C4-2B (cell line): ENCODE data around the gene UTF1.

ENCODE experiments used
- H3K27ac ChIP-seq: fragments of 450-650 bp; 2 replicates; pipeline ENCODE4 v1.5.1; 2017
- CTCF ChIP-seq: fragments of 450-650 bp; conservative IDR thresholded peaks from 2 replicates; pipeline ENCODE4 v1.5.1; 2017; ENCODE audit warnings: mild to moderate bottlenecking
- ZFX ChIP-seq: fragments of 450-650 bp; IDR thresholded peaks from 2 replicates; pipeline ENCODE4 v1.6.1; 2017

The UTF1 gene

GRCh38 chr10:133207041-133207600, 22.9 kb upstream of the UTF1 start:
- H3K27ac ChIP-seq: no peak overlapping the region
- TF ChIP-seq ZFX: no peak
- TF ChIP-seq CTCF: no peak

DNA sequence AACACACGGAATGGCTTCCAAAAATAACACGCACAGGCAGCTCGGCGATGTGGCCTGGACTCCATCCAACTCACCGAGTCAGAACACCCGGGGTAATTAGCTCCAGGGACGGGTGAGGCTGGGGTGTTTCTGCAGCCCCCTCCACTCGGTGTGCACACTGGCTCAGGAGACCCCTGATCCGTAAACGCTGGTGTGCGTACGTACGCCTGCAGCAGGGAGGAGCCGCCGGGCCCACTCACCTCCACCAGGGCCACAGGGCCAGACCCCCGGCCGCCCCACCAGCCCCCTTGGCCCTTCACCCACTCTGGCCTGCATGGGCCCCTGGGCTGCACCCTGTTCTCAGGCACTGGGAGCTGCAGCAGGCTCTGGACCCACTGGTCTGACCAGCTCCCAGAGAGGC, 22.4 kb upstream of the UTF1 start:
- TF ChIP-seq CTCF (no peak), ZFX (no peak)
- H3K27ac ChIP-seq: no peak overlapping the region

DNA sequence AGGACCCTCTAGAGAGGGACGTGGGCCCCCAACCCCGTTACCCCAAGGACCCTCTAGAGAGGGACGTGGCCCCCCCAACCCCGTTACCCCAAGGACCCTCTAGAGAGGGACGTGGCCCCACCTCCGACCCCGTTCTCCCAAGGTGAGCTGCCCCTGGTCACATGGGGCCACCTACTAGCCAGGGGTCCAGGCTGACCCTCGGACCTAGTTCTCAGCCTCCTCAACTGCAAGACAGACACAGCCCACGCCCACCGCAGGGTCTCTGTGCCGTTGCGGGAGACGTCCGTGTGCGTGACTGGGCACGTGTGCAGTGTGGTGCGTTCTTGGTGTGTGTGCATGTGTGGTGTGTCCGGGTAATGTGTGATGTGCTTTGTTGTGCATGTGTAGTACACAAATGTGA, 21.6 kb upstream of the UTF1 start:
- no peak overlapping the region for H3K27ac ChIP-seq
- TF ChIP-seq ZFX: no peak
- no peak for TF ChIP-seq CTCF

DNA sequence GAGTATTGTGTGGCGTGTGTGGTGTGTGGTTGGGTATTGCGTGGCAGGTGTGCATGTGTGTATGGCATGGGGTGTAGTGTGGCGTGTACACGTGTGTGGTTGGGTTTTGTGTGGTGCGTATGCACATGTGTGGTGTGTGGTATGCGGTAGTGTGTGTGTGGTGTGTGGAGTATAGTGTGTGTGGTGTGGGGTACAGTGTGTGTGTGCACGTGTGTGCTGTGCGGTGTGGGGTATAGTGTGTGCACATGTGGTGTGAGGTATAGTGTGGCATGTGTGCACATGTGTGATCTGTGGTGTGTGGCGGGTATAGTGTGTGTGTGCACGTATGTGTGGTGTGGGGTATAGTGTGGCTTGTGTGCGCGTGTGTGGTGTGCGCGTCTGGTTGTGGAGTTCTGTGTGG, 20.9 kb upstream of the UTF1 start:
- H3K27ac ChIP-seq: no peak overlapping the region
- TF ChIP-seq ZFX (no peak), CTCF (no peak)

DNA sequence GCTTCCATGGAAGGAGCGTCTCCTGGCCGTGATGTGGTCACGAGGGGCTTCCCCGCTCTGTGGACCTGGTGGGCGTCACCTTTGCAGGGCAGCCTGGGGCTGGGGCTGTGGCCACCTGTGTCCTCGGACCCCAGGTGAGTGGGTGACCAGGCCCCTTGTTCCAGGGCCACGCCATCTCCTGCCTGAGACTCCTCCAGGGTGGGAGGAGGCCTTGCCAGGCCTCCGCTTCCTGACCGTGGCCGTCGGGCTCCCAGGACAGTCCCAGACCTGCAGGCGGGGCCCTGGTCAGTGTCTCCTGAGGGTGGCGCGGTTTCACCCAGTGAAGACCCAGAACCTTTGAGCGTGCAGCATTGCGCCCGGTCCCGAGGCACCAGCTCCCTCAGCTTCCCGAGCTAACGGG, 20.4 kb upstream of the UTF1 start:
- no peak for TF ChIP-seq CTCF
- no peak for TF ChIP-seq ZFX
- no peak overlapping the region for H3K27ac ChIP-seq

DNA sequence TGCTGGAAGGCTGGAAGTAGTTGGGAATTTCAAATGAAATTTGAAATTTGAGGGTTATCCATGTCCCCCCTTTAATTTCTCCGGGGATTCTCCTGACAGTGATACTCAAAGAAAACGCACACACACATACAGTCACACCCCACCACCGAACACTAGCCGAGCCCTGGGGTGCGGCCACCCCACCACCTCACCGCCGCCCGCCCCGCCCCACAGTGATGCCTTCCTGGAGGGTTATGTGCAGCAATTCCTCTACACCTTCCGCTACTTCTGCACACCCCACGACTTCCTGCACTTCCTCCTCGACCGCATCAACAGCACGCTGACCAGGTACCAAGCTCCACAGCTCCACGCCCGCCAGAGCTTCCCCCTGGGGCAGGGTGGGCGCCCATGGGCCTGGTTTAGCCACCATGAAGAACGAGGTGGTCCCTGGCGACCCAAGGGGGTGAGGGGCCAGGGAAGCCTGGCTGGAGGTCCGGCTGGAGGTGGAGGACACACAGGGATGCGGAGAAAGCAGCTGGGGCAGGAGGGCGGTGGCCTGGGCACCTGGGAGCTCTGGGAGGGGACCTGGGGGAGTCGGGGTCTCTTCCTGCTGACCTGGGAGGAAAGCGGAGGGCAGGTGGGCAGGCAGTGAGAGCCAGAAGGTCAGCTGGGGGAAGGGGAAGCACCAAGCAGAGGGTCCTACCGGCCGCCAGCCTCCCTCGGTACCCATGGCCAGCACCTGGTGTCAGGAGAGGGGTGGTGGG, 19.4 kb upstream of the UTF1 start:
- no peak overlapping the region for H3K27ac ChIP-seq
- TF ChIP-seq CTCF (no peak), ZFX (no peak)

GRCh38 chr10:133211141-133211830, 18.7 kb upstream of the UTF1 start:
- TF ChIP-seq CTCF (no peak), ZFX (no peak)
- no peak overlapping the region for H3K27ac ChIP-seq
